GM13976 (cell line): ENCODE measurements around the gene ACAD8.

Source experiments
- DNase-seq: peaks from one replicate; pipeline ENCODE4 v3.0.0; 2012; ENCODE audit warnings: low spot score
- CTCF ChIP-seq: IDR thresholded peaks from 2 replicates; pipeline ENCODE4 v1.5.1; 2012; ENCODE audit warnings: borderline replicate concordance, mild to moderate bottlenecking; ENCODE audit not compliant: insufficient read depth; ENCODE audit errors: extremely low read depth, missing control alignments, control extremely low read depth
- in situ Hi-C: fragments of 300-500 bp; cut with MboI; formaldehyde crosslinking; loops from one replicate; pipeline ENCODE4 v1.12.0; 2022; ENCODE audit warnings: low sequenced_read_pairs, mixed read lengths, inconsistent platforms; ENCODE audit not compliant: unreplicated experiment

Gene ACAD8

GRCh38 chr11:134246100-134246499 lies 7.3 kb upstream of the ACAD8 start:
- in situ Hi-C loops, result no loop called here
- TF ChIP-seq CTCF, result no peak
- no peak for DNase-seq

- DNase-seq, result no peak
- in situ Hi-C loops, result no loop called here
- no peak for TF ChIP-seq CTCF
Observed at GRCh38 chr11:134246678-134247077, 6.7 kb upstream of the ACAD8 start.

- in situ Hi-C loops, result no loop called here
- TF ChIP-seq CTCF, result no peak
Observed at GRCh38 chr11:134248910-134249480, 4.4 kb upstream of the ACAD8 start.

GRCh38 chr11:134250246-134250645 lies 3.1 kb upstream of the ACAD8 start:
- DNase-seq, result no peak
- TF ChIP-seq CTCF, result no peak
- in situ Hi-C loops, result no loop called here

More at GRCh38 chr11:134248910-134249480, 4.4 kb upstream of the ACAD8 start:
- DNase-seq, result no peak

- TF ChIP-seq CTCF, result no peak
- no peak for DNase-seq
- in situ Hi-C loops, result no loop called here
Observed at GRCh38 chr11:134250675-134251074, 2.7 kb upstream of the ACAD8 start.

GRCh38 chr11:134252346-134253187 lies 801 bp upstream of the ACAD8 start:
- no peak for DNase-seq
- no peak for TF ChIP-seq CTCF
- in situ Hi-C loops, result no loop called here
